Measurements from ENCODE around the gene GPX4. TPM values are rescaled to one million over a fixed set of nuclear protein-coding genes. Genes with fewer than 3 reads are reported as not detected.
A peak's percentile ranks its signal among the peaks of the same experiment; 100 is the strongest.

Gene GPX4, protein sequence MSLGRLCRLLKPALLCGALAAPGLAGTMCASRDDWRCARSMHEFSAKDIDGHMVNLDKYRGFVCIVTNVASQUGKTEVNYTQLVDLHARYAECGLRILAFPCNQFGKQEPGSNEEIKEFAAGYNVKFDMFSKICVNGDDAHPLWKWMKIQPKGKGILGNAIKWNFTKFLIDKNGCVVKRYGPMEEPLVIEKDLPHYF
- total RNA-seq (71.3 TPM), polyA plus RNA-seq (452 TPM)

DNA sequence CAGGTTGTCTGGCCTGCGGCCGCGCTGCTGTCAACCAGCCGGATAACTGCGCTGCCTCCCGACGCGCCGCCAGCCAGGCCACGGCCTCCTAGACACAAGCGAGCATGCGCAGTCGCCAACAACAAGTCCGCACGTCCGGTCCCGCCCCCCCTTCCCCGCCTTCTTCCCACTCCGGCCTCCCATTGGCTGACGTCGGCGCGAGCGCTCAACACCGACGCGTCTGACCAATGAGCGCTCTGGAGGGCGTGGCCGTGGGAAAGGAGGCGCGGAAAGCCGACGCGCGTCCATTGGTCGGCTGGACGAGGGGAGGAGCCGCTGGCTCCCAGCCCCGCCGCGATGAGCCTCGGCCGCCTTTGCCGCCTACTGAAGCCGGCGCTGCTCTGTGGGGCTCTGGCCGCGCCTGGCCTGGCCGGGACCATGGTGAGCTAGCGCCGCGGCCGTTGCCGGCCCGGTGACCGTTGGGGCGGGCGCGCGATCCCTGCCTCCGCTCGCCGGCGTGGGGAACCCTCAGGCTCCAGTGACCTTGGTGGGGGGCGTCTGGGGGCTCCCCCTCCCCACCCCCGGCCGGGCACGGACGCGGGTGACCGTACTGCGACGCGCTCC lies at the start of gene GPX4:
TSS of gene GPX4 (plus strand) at position 287 of the 603 bp plus-strand sequence. CDS start at position 337, 50 bp downstream.
- Histone ChIP-seq H3K36me3 (ENCODE audit: insufficient read depth) (peaks cover 4% of the 10 kb centered on the region), H3K4me1 (ENCODE audit: insufficient read depth) (peaks cover 2% of the 10 kb centered on the region), H3K27ac (ENCODE audit: low read depth) (peak within 1 kb of the TSS; percentile 99), H3K4me3 (ENCODE audit: low read depth, low read length) (peak within 1 kb of the TSS; percentile 90)
- WGBS, result under 1% methylated on average over 75 of the region's 75 CpGs
- DNase-seq (ENCODE audit: extremely low spot score), result peak; percentile 97

DNA sequence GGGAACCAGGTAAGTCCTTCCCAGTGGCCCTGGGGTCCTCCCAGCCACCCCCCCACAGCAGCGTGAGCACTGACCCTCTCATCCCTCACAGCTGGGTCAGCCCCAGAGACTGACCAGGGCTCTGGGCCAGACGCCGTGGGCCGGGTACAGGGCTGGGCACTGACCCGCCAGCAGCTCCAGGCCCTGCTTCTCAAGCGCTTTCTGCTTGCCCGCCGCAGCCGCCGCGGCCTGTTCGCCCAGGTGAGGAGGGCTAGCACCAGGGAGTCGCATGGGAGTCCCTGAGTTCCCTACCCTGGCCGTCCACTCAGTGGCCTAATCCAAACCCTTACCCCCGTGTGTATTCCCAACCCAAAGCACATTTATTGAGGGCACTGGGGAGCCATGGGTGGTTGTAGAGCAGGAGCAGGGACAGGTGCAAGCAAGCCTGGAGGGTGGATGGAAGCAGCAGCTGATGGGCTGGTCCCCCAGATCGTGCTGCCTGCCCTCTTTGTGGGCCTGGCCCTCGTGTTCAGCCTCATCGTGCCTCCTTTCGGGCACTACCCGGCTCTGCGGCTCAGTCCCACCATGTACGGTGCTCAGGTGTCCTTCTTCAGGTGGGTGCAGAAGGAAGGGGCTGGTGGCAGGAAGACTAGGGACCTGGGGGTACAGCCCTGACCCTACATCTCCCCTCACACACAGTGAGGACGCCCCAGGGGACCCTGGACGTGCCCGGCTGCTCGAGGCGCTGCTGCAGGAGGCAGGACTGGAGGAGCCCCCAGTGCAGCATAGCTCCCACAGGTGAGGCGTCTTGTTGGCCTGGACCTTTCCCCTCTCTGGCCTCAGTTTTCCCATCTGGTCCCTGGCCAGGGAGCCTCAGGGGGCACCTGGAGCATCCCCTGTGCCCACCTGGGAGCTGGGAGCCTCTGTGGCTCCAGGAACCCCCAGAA lies 49.4 kb upstream of the GPX4 start:
- 93% methylated on average over 28 of the region's 28 CpGs for WGBS

GRCh38 chr19:1055028-1055425 lies 48.8 kb upstream of the GPX4 start:
- WGBS, result 97% methylated on average over 14 of the region's 14 CpGs
- no peak overlapping the region for H3K4me3 ChIP-seq (ENCODE audit: low read depth, low read length)
- H3K36me3 ChIP-seq (ENCODE audit: insufficient read depth), result no peaks in the 10 kb centered on the region
- no peak overlapping the region for H3K27ac ChIP-seq (ENCODE audit: low read depth)
- DNase-seq (ENCODE audit: extremely low spot score), result no peak
- no peaks in the 10 kb centered on the region for H3K4me1 ChIP-seq (ENCODE audit: insufficient read depth)

More for the DNA sequence above, 49.4 kb upstream of the GPX4 start:
- H3K27ac ChIP-seq (ENCODE audit: low read depth), result no peak overlapping the region
- H3K4me3 ChIP-seq (ENCODE audit: low read depth, low read length), result no peak overlapping the region
- no peak for DNase-seq (ENCODE audit: extremely low spot score)
- H3K36me3 ChIP-seq (ENCODE audit: insufficient read depth), result no peaks in the 10 kb centered on the region
- no peaks in the 10 kb centered on the region for H3K4me1 ChIP-seq (ENCODE audit: insufficient read depth)

DNA sequence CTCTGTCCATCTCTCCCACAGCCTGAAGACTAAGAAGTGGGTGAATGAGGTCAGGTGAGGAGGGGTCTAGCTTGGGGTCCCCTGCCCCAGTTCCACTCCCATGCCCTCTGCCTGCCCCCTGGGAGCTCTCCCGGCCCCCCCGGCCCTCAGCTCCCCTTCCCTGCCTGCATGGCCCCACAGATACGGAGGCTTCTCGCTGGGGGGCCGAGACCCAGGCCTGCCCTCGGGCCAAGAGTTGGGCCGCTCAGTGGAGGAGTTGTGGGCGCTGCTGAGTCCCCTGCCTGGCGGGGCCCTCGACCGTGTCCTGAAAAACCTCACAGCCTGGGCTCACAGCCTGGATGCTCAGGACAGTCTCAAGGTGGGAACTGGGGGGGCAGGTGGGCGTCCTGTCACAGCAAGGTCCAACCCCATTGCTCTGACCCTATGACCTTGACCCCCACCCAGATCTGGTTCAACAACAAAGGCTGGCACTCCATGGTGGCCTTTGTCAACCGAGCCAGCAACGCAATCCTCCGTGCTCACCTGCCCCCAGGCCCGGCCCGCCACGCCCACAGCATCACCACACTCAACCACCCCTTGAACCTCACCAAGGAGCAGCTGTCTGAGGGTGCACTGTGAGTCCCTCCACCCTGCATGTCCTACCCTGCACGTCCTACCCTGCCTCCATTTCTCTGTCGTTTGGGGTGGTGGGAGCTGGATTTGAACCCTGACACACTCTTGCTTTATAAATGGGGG lies 47.7 kb upstream of the GPX4 start:
- no peak for DNase-seq (ENCODE audit: extremely low spot score)
- no peaks in the 10 kb centered on the region for H3K4me1 ChIP-seq (ENCODE audit: insufficient read depth)
- H3K27ac ChIP-seq (ENCODE audit: low read depth), result no peak overlapping the region
- H3K4me3 ChIP-seq (ENCODE audit: low read depth, low read length), result no peak overlapping the region
- no peaks in the 10 kb centered on the region for H3K36me3 ChIP-seq (ENCODE audit: insufficient read depth)
- WGBS, result 96% methylated on average over 20 of the region's 20 CpGs

- Histone ChIP-seq H3K36me3 (ENCODE audit: insufficient read depth) (no peaks in the 10 kb centered on the region), H3K4me1 (ENCODE audit: insufficient read depth) (no peaks in the 10 kb centered on the region), H3K27ac (ENCODE audit: low read depth) (no peak overlapping the region), H3K4me3 (ENCODE audit: low read depth, low read length) (no peak overlapping the region)
- 50% methylated on average over 3 of the region's 3 CpGs for WGBS
- no peak for DNase-seq (ENCODE audit: extremely low spot score)
Measured at GRCh38 chr19:1057176-1057855, 46.5 kb upstream of the GPX4 start.

- no peak for DNase-seq (ENCODE audit: extremely low spot score)
- H3K36me3 ChIP-seq (ENCODE audit: insufficient read depth), result no peaks in the 10 kb centered on the region
- no peaks in the 10 kb centered on the region for H3K4me1 ChIP-seq (ENCODE audit: insufficient read depth)
- H3K27ac ChIP-seq (ENCODE audit: low read depth), result no peak overlapping the region
- H3K4me3 ChIP-seq (ENCODE audit: low read depth, low read length), result no peak overlapping the region
- 95% methylated on average over 5 of the region's 5 CpGs for WGBS
Measured at GRCh38 chr19:1058112-1058511, 45.7 kb upstream of the GPX4 start.

DNA sequence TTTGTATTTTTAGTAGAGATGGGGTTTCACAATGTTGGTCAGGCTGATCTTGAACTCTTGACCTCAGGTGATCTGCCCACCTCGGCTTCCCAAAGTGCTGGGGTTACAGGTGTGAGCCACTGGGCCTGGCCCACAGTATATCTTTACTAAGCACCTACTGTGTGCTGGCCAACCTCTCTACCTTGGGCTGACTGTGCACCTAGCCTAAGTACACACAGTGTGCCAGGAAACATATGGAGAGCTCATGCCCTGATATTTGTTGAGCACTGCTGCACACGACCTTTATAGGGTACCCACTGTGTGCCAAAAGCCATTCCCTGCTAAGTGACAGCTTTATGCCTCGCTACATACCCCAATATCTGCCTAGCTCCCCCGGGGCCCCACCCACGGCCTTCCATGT lies 43.1 kb upstream of the GPX4 start:
- 83% methylated on average over 5 of the region's 5 CpGs for WGBS
- H3K27ac ChIP-seq (ENCODE audit: low read depth), result no peak overlapping the region
- no peak for DNase-seq (ENCODE audit: extremely low spot score)
- H3K4me3 ChIP-seq (ENCODE audit: low read depth, low read length), result no peak overlapping the region
- no peaks in the 10 kb centered on the region for H3K36me3 ChIP-seq (ENCODE audit: insufficient read depth)
- H3K4me1 ChIP-seq (ENCODE audit: insufficient read depth), result no peaks in the 10 kb centered on the region

GRCh38 chr19:1061987-1062386 lies 41.8 kb upstream of the GPX4 start:
- WGBS, result 84% methylated on average over 20 of the region's 20 CpGs
- H3K36me3 ChIP-seq (ENCODE audit: insufficient read depth), result no peaks in the 10 kb centered on the region
- no peak for DNase-seq (ENCODE audit: extremely low spot score)
- no peaks in the 10 kb centered on the region for H3K4me1 ChIP-seq (ENCODE audit: insufficient read depth)
- H3K27ac ChIP-seq (ENCODE audit: low read depth), result no peak overlapping the region
- H3K4me3 ChIP-seq (ENCODE audit: low read depth, low read length), result no peak overlapping the region

GRCh38 chr19:1062387-1063029 lies 41.3 kb upstream of the GPX4 start:
- no peaks in the 10 kb centered on the region for H3K36me3 ChIP-seq (ENCODE audit: insufficient read depth)
- no peak overlapping the region for H3K27ac ChIP-seq (ENCODE audit: low read depth)
- H3K4me1 ChIP-seq (ENCODE audit: insufficient read depth), result peaks cover 2% of the 10 kb centered on the region
- no peak for DNase-seq (ENCODE audit: extremely low spot score)
- WGBS, result 78% methylated on average over 17 of the region's 17 CpGs
- no peak overlapping the region for H3K4me3 ChIP-seq (ENCODE audit: low read depth, low read length)

GRCh38 chr19:1063030-1063908 lies 40.5 kb upstream of the GPX4 start:
- Histone ChIP-seq H3K4me1 (ENCODE audit: insufficient read depth) (peaks cover 2% of the 10 kb centered on the region), H3K36me3 (ENCODE audit: insufficient read depth) (no peaks in the 10 kb centered on the region), H3K4me3 (ENCODE audit: low read depth, low read length) (no peak overlapping the region), H3K27ac (ENCODE audit: low read depth) (no peak overlapping the region)
- 81% methylated on average over 37 of the region's 37 CpGs for WGBS
- DNase-seq (ENCODE audit: extremely low spot score), result no peak

DNA sequence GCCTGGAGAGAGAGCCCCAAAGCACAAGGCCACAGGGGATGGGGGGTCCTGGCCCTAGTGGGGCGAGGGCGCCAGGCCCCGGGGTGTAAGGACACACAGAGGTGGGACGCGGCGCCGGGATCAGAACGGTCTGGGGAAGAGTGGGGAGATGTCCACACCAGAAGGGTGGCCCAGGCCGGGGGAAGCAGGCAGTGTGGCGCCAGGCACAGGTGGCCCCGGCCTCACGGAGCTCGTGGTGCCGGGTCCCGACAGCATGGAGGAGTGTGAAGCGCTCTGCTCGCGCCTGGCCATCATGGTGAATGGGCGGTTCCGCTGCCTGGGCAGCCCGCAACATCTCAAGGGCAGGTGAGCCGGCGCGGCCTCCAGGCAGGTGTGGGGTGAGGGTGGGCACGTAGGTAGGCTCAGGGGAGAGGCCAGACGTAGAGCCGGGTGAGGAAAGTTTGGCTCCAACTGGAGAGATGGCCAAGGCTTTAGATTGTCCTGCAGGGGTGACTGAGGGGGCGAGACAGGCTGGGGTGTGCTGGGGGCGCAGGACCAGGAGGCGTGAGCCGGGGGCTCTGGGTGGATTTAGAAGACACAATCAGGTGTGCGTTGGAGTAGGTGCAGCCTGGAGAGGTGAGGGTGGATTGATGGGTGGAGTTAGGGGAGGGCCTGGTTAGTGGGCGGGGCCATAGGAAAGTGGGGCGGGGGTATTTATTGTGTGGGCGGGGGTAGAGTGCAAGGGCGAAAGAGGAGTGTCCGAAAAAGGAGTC lies 39.7 kb upstream of the GPX4 start:
- 76% methylated on average over 37 of the region's 37 CpGs for WGBS
- Histone ChIP-seq H3K4me3 (ENCODE audit: low read depth, low read length) (no peak overlapping the region), H3K4me1 (ENCODE audit: insufficient read depth) (peaks cover 2% of the 10 kb centered on the region), H3K27ac (ENCODE audit: low read depth) (no peak overlapping the region), H3K36me3 (ENCODE audit: insufficient read depth) (no peaks in the 10 kb centered on the region)
- DNase-seq (ENCODE audit: extremely low spot score), result no peak

Measured in urinary bladder (tissue), 4 donors.